Chondrocyte (in vitro differentiated cells): ENCODE measurements around the gene TFDP1. TPM values are rescaled to one million over a fixed set of nuclear protein-coding genes. Genes with fewer than 3 reads are reported as not detected.

Experiments used
- DNase-seq: peaks from one replicate; pipeline ENCODE4 v3.0.0; 2021; ENCODE audit warnings: mixed read lengths, low spot score
- H3K27ac Mint-ChIP-seq: one replicate; pipeline ENCODE4 v1.8.0; 2021; ENCODE audit warnings: mild to moderate bottlenecking, moderate library complexity, mixed read lengths; ENCODE audit not compliant: unreplicated experiment
- H3K27me3 Mint-ChIP-seq: 2 replicates; pipeline ENCODE4 v1.8.0; 2021; ENCODE audit warnings: low read depth, mixed read lengths
- H3K36me3 Mint-ChIP-seq: 2 replicates; pipeline ENCODE4 v1.8.0; 2021; ENCODE audit warnings: low read depth, mixed read lengths
- H3K4me1 Mint-ChIP-seq: 2 replicates; pipeline ENCODE4 v1.8.0; 2021; ENCODE audit warnings: low read depth, mild to moderate bottlenecking, mixed read lengths
- H3K4me3 Mint-ChIP-seq: one replicate; pipeline ENCODE4 v1.8.0; 2021; ENCODE audit warnings: mild to moderate bottlenecking, moderate library complexity, mixed read lengths; ENCODE audit not compliant: unreplicated experiment
- H3K9me3 Mint-ChIP-seq: 2 replicates; pipeline ENCODE4 v1.8.0; 2021; ENCODE audit warnings: low read depth, mixed read lengths
- total RNA-seq: library from RNA; stranded (reverse); gene quantifications from 3 replicates; pipeline ENCODE4 v1.2.1, GENCODE V29; 2021
- TF ChIP-seq, protein P1 (sequence below): fragments of 200-600 bp; sonication (generic); IDR thresholded peaks from 2 replicates; pipeline ENCODE4 v1.5.0; 2021; ENCODE audit warnings: antibody characterized with exemption, mild to moderate bottlenecking, moderate library complexity

The TFDP1 gene
- total RNA-seq, 1 donor from 2014 or later: 54.3 TPM

DNA sequence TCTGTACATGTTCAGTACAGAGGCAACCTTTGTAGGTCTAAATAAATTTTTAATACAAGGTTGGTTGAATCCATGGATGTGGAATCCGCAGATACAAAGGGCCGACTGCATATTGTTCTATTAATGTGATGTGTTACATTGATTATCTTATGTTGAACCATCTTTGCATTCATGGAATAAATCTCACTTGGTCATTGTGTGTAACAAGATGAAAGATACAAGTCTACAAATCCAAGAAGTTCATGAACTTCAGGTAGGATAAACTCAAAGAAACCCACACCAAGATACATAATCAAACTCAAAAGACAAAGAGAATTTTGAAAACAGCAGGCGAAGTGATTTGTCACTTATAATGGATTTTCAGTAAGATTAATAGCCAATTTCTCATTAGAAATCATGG, 8.0 kb upstream of the TFDP1 start:
- Mint-ChIP-seq H3K27ac (no peak overlapping the region), H3K4me1 (no peaks in the 10 kb centered on the region), H3K4me3 (no peak overlapping the region), H3K27me3 (no peaks in the 10 kb centered on the region), H3K36me3 (peaks cover 8% of the 10 kb centered on the region), H3K9me3 (peaks cover 27% of the 10 kb centered on the region)
- DNase-seq: no peak
- TF ChIP-seq, protein P1, sequence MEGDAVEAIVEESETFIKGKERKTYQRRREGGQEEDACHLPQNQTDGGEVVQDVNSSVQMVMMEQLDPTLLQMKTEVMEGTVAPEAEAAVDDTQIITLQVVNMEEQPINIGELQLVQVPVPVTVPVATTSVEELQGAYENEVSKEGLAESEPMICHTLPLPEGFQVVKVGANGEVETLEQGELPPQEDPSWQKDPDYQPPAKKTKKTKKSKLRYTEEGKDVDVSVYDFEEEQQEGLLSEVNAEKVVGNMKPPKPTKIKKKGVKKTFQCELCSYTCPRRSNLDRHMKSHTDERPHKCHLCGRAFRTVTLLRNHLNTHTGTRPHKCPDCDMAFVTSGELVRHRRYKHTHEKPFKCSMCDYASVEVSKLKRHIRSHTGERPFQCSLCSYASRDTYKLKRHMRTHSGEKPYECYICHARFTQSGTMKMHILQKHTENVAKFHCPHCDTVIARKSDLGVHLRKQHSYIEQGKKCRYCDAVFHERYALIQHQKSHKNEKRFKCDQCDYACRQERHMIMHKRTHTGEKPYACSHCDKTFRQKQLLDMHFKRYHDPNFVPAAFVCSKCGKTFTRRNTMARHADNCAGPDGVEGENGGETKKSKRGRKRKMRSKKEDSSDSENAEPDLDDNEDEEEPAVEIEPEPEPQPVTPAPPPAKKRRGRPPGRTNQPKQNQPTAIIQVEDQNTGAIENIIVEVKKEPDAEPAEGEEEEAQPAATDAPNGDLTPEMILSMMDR: no peak

DNA sequence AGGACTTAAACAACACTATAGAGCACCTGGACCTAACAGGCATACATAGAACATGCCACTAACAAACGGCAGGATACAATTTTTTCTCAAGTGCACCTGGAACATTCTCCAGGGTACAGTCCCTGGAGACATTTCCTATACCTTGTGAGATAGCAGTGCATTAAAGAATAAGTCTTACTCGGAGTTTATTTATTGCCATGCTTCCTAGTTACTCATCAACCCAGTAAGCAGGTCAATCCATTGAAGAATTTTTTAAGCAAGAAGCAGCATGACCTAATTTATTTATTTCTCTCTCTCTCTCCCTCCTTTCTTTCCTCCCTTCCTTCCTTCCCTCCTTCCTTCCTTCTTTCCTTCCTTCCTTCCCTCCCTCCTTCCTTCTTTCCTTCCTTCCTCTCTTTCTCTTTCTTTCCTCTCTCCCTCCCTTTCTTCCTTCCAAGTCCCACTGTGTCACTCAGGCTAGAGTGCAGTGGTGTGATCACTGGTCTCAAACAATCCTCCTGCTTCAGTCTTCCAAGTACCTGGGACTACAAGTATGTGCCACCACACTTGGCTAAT, 6.6 kb upstream of the TFDP1 start:
- Mint-ChIP-seq H3K27ac (no peak overlapping the region), H3K27me3 (no peaks in the 10 kb centered on the region), H3K4me3 (no peak overlapping the region), H3K9me3 (peaks cover 22% of the 10 kb centered on the region), H3K36me3 (peaks cover 8% of the 10 kb centered on the region), H3K4me1 (no peaks in the 10 kb centered on the region)
- DNase-seq: no peak
- TF ChIP-seq, protein P1: no peak

DNA sequence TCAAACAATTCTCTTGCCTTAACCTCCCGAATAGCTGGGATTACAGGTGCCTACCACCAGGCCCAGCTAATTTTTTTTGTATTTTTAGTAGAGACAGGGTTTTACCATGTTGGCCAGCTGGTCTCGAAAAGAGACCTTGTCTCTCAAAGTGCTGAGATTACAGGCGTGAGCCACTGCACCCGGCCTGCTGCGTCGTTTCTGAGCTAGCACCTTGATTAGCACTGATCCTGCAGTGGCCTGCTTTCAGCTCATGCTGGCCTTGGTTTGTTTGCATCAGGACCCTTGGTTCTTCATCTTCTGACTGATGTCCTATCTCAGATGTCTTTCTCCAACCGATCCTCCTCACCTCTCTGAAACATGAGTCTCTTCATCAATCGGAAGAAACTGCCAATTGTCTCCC, 4.9 kb upstream of the TFDP1 start:
- Mint-ChIP-seq H3K4me3 (no peak overlapping the region), H3K36me3 (peaks cover 8% of the 10 kb centered on the region), H3K27me3 (no peaks in the 10 kb centered on the region), H3K27ac (no peak overlapping the region), H3K9me3 (peaks cover 18% of the 10 kb centered on the region), H3K4me1 (peaks cover 4% of the 10 kb centered on the region)
- TF ChIP-seq, protein P1: no peak
- DNase-seq: no peak

DNA sequence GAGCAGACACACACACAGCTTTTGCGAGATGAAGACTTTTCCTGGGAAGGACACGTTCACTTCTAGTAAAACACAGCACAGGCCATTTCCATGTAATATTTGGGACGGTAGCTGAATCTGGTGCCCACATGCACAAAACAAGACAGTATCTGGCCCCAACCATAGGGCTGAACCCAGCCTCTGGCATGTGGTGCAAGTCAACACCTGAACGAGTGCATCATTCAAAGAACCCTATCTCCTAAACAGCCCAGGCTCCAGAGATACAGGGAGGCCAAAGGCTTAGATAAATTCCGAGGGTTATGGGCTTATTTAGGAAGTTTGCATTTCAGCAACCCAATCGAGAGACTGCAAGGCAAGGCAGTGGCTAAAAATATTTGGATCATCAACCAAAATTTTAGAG, 2.7 kb upstream of the TFDP1 start:
- Mint-ChIP-seq H3K27ac (no peak overlapping the region), H3K4me1 (peaks cover 16% of the 10 kb centered on the region), H3K4me3 (no peak overlapping the region), H3K36me3 (peaks cover 5% of the 10 kb centered on the region), H3K27me3 (no peaks in the 10 kb centered on the region), H3K9me3 (peaks cover 9% of the 10 kb centered on the region)
- TF ChIP-seq, protein P1: no peak
- DNase-seq: peak; percentile 11

DNA sequence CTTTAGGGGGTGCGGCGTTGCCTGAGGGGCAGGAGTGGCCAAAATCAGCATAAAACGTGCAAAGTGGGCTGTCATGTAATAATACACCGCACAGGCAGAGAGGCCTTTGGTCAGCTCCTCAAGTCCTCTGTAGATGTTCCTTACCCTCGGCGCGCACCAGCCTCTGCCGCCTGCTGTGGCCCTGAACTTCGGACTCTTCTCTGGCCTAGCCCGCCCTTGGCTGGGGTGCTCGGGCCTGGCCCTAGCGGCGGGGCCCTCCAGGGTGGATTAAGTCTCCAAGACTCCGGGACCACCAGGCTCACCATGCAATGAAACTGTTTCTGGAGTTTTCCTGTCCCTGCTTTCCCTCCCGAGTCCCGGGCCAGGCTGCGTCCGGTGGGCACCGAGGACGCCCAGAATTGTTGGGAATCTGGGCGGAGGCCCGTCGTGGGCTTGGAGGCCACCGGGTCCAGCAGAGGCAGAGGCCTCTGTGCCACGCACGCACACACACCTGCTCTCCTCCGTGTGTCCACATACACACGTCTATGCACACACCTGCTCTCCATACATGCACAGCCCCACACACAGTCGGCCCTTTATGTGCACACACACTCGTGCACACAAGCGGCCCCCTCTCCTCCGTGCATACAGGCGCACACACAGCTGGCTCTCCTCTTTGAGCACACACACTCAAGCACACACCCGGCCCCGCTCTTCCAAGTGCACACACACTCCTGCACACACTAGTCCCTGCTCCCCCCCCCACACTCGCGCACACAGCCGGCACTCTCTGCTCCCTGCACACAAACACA, 1.5 kb upstream of the TFDP1 start:
- Mint-ChIP-seq H3K4me1 (peaks cover 20% of the 10 kb centered on the region), H3K27ac (no peak overlapping the region), H3K9me3 (no peaks in the 10 kb centered on the region), H3K4me3 (peak overlapping the region; percentile 42), H3K36me3 (peaks cover 3% of the 10 kb centered on the region), H3K27me3 (no peaks in the 10 kb centered on the region)
- peak; percentile 83 for DNase-seq
- TF ChIP-seq, protein P1: no peak
